Stomach (tissue), 9 donors: ENCODE data around the gene DENND5A. TPM values are rescaled to one million over a fixed set of nuclear protein-coding genes. Genes with fewer than 3 reads are reported as not detected.

Experiments
- DNase-seq, 2 donors: peaks; one replicate each; pipeline versions ENCODE4 v3.0.0 to v3.0.0-alpha.2; 2013 to 2019
- H3K27ac ChIP-seq, 5 donors: fragments of 200-600 bp in 4 of 5; sonication (generic) in 4 of 5; one replicate each; pipeline ENCODE4 v1.5.1; 2013 to 2019; ENCODE audit warnings: mild to moderate bottlenecking in 1 of 5, moderate library complexity in 1 of 5
- H3K27me3 ChIP-seq, 3 donors: fragments of 200-600 bp; sonication (generic); one replicate each; pipeline ENCODE4 v1.5.1; 2017 to 2019; ENCODE audit warnings: mixed run types in 1 of 3
- H3K36me3 ChIP-seq, 4 donors: fragments of 200-600 bp; sonication (generic); 1 replicate in 3 of 4; 2 replicates in 1 of 4; pipeline ENCODE4 v1.5.1; 2016 to 2019
- H3K4me1 ChIP-seq, 4 donors: fragments of 200-600 bp; sonication (generic); one replicate each; pipeline ENCODE4 v1.5.1; 2016 to 2019
- H3K4me3 ChIP-seq, 4 donors: fragments of 200-600 bp; sonication (generic) in 3 of 4; one replicate each; pipeline ENCODE4 v1.5.1; 2016 to 2019; ENCODE audit warnings: mild to moderate bottlenecking in 1 of 4
- H3K9me3 ChIP-seq, 4 donors: fragments of 200-600 bp; sonication (generic); one replicate each; pipeline ENCODE4 v1.5.1; 2016 to 2019
- EP300 ChIP-seq: sonication (generic); formaldehyde crosslinking; IDR thresholded peaks from one replicate; pipeline ENCODE4 v1.6.1; 2017; ENCODE audit warnings: antibody characterized with exemption
- POLR2A ChIP-seq, 4 donors: fragments of 450-650 bp; IDR thresholded peaks; one replicate each; pipeline ENCODE4 v1.6.1; 2016; ENCODE audit warnings: antibody characterized with exemption in 4 of 4, control low read depth in 2 of 4, mild to moderate bottlenecking in 1 of 4, moderate library complexity in 1 of 4
- POLR2AphosphoS5 ChIP-seq, 3 donors: sonication (generic); formaldehyde crosslinking; IDR thresholded peaks; one replicate each; pipeline ENCODE4 v1.6.1; 2016; ENCODE audit warnings: antibody characterized with exemption in 3 of 3
- WGBS, 5 donors: extraction: QIAGEN DNeasy Blood & Tissue Kit in 3 of 5; methylation state at CpG; one replicate each; pipeline versions ENCODE4 v1.1.5 to v1.1.7; 2013 to 2018; 5-methylcytosine and 5-hydroxymethylcytosine counted together
- intact Hi-C: fragments of 100-400 bp; cut with DNase I; formaldehyde crosslinking; loops from one replicate; pipeline ENCODE4 v1.15.1; 2023; ENCODE audit warnings: low total_unique reads
- polyA plus RNA-seq, 3 donors: library from polyadenylated mRNA; stranded (reverse); fragments of 200-250 nt; gene quantifications; one replicate each; pipeline ENCODE4 v1.2.3, GENCODE V29; 2013
- total RNA-seq, 5 donors: library from RNA; depleted of rRNA; stranded (reverse); fragments of >200 nt; gene quantifications; one replicate each; pipeline versions ENCODE4 v1.1.0 to v1.2.3, GENCODE V29; 2014 to 2016
- TF ChIP-seq, protein P1 (sequence below), 7 experiments: fragments of 450-650 bp in 4 of 7; fragments of 200-600 bp in 3 of 7; sonication (generic) in 3 of 7; IDR thresholded peaks; one replicate each; pipeline ENCODE4 v1.5.1; 2016 to 2019; ENCODE audit warnings: antibody characterized with exemption in 7 of 7, control low read depth in 2 of 7, mild to moderate bottlenecking in 1 of 7
- donor health status: healthy with polysubstance abuse.
- donor health status: Bipolar disorder and iron deficiency.
- donor health status: healthy.

Gene DENND5A
- total and polyA plus RNA-seq, 8 donors = 14.8 to 152 (median 42.3) TPM

DNA sequence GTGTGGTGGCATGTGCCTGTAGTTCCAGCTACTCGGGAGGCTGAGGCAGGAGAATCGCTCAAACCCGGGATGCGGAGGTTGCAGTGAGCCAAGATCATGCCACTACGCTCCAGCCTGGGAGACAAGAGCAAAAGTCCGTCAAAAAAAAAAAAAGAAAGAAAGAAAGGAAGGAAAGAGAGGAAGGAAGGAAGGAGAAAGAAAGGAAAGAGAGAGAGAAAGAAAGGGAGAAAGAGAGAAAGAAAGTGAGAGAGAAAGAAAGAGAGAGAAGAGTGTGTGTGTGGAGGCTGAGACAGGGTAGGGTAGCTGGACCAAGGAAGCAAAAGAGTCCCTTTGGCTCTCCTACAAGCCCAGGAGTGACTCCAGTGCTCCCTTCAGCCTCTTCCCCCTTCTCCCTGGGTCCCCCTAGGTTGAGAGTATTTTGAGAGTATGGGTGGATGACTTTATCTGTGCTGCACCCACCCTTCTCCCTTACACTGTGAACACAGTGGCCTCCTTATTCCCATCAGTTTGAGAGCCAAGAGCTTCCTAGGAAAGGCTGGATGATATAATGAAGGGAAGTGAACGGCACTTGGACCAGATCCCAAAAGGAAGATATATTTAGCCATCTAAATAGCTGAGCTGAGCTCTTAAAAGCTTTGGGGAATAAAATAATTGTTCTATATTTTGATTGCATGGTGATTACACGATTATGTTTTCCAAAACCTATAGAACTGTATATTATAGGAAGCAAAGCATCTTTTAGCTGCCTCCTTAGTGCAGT lies 9.5 kb upstream of the DENND5A start:
- peaks cover 0 to 11% (median 2%) of the 10 kb centered on the region in 4 donors for H3K36me3 ChIP-seq
- H3K4me3 ChIP-seq = no peak overlapping the region
- no peaks in the 10 kb centered on the region for H3K27me3 ChIP-seq
- peak overlapping the region in 1 of 5 donors; percentile 48 for H3K27ac ChIP-seq
- TF ChIP-seq, protein P1, sequence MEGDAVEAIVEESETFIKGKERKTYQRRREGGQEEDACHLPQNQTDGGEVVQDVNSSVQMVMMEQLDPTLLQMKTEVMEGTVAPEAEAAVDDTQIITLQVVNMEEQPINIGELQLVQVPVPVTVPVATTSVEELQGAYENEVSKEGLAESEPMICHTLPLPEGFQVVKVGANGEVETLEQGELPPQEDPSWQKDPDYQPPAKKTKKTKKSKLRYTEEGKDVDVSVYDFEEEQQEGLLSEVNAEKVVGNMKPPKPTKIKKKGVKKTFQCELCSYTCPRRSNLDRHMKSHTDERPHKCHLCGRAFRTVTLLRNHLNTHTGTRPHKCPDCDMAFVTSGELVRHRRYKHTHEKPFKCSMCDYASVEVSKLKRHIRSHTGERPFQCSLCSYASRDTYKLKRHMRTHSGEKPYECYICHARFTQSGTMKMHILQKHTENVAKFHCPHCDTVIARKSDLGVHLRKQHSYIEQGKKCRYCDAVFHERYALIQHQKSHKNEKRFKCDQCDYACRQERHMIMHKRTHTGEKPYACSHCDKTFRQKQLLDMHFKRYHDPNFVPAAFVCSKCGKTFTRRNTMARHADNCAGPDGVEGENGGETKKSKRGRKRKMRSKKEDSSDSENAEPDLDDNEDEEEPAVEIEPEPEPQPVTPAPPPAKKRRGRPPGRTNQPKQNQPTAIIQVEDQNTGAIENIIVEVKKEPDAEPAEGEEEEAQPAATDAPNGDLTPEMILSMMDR (IDR thresholded peaks at IDR 0.05) = no peak
- no peak for TF ChIP-seq POLR2A (IDR thresholded peaks at IDR 0.05)
- TF ChIP-seq POLR2AphosphoS5 (IDR thresholded peaks at IDR 0.05) = no peak
- TF ChIP-seq EP300 = no peak
- 78 to 84% (median 80%) methylated on average over 8 of the region's 8 CpGs for WGBS, 5 donors
- intact Hi-C loops = no loop called here
- H3K4me1 ChIP-seq = peaks cover 0 to 7% (median 3%) of the 10 kb centered on the region in 4 donors
- peak in 1 of 2 donors; percentile 74 for DNase-seq
- H3K9me3 ChIP-seq = no peaks in the 10 kb centered on the region

DNA sequence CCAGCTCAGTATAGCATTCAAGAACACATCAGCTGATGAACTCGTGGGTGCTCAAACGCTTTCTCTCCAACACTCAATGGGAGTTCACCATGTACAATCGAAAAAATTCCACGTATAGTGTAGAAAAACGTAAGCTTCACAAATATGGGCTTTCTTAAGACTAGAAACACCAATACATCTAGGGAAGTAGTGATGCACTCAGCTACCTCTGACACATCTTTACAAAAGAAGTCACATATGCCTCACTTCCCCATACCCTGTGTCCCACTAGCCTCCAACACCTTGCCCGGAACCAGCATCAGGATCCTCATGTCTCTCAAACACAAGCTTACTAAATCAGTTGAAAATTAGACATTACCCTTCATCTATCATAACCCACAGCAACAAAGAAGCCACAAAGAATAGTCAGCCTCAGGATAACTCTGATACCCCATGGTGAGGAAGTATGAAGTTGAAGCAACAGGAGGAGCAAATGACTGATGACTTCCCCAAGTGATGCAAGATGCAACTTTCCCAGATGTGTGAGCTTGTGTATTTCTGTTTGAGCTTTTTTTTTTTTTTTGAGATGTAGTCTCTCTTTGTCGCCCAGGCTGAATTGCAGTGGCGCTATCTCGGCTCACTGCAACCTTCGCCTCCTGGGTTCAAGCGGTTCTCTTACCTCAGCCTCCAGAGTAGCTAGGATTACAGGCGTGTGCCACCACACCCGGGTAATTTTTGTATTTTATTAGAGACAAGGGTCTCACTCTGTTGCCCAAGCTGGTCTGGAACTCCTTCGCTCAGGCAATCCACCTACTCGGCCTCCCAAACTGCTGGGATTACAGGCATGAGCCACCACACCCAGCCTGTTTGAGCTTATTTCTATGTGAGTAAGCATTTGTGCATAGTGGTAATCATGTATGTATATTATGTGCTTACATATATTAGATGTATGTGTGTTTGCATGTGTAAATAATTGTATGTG lies 8.5 kb upstream of the DENND5A start:
- Histone ChIP-seq H3K4me3 (no peak overlapping the region), H3K27me3 (no peaks in the 10 kb centered on the region), H3K36me3 (peaks cover 0 to 11% (median 2%) of the 10 kb centered on the region in 4 donors), H3K4me1 (peaks cover 0 to 7% (median 3%) of the 10 kb centered on the region in 4 donors), H3K9me3 (no peaks in the 10 kb centered on the region), H3K27ac (peak overlapping the region in 2 of 5 donors; percentile 37 to 48)
- intact Hi-C loops = no loop called here
- no peak for TF ChIP-seq EP300
- no peak for TF ChIP-seq POLR2AphosphoS5 (IDR thresholded peaks at IDR 0.05)
- TF ChIP-seq POLR2A (IDR thresholded peaks at IDR 0.05) = no peak
- TF ChIP-seq, protein P1 (IDR thresholded peaks at IDR 0.05) = no peak
- peak in 1 of 2 donors; percentile 28 for DNase-seq
- WGBS, 5 donors = 86 to 94% (median 92%) methylated on average over 15 of the region's 15 CpGs

- DNase-seq = peak in 1 of 2 donors; percentile 31
- no peaks in the 10 kb centered on the region for H3K36me3 ChIP-seq
- no peak overlapping the region for H3K4me3 ChIP-seq
- 66 to 93% (median 87%) methylated on average over 2 of the region's 2 CpGs for WGBS, 5 donors
- TF ChIP-seq POLR2A (IDR thresholded peaks at IDR 0.05) (no peak), POLR2AphosphoS5 (IDR thresholded peaks at IDR 0.05) (no peak), EP300 (no peak)
- TF ChIP-seq, protein P1 (IDR thresholded peaks at IDR 0.05) = no peak
- H3K27me3 ChIP-seq = no peaks in the 10 kb centered on the region
- no peak overlapping the region for H3K27ac ChIP-seq
- no peaks in the 10 kb centered on the region for H3K9me3 ChIP-seq
- peaks cover 0 to 16% (median 12%) of the 10 kb centered on the region in 4 donors for H3K4me1 ChIP-seq
- intact Hi-C loops = no loop called here
These were observed 4.4 kb upstream of the DENND5A start for GRCh38 chr11:9269492-9270013.

- TF ChIP-seq, protein P1 (IDR thresholded peaks at IDR 0.05) = no peak
- no peak for TF ChIP-seq POLR2AphosphoS5 (IDR thresholded peaks at IDR 0.05)
- no peak for TF ChIP-seq EP300
- TF ChIP-seq POLR2A (IDR thresholded peaks at IDR 0.05) = no peak
- no peak overlapping the region for H3K27ac ChIP-seq
These were observed 2.5 kb upstream of the DENND5A start for GRCh38 chr11:9267680-9268079.

More at GRCh38 chr11:9267680-9268079, 2.5 kb upstream of the DENND5A start:
- no peak for DNase-seq
- intact Hi-C loops = no loop called here
- 81 to 92% (median 85%) methylated on average over 4 of the region's 4 CpGs for WGBS, 5 donors
- Histone ChIP-seq H3K27me3 (no peaks in the 10 kb centered on the region), H3K36me3 (no peaks in the 10 kb centered on the region), H3K9me3 (no peaks in the 10 kb centered on the region), H3K4me3 (no peak overlapping the region), H3K4me1 (peaks cover 5 to 27% (median 22%) of the 10 kb centered on the region in 4 donors)
